Fibroblast of villous mesenchyme (primary cell): ENCODE data around the gene PDIK1L. TPM values are rescaled to one million over a fixed set of nuclear protein-coding genes. Genes with fewer than 3 reads are reported as not detected.
A peak's percentile ranks its signal among the peaks of the same experiment; 100 is the strongest.

Experiments used
- DNase-seq: peaks from one replicate; pipeline ENCODE4 v3.0.0-alpha.2; 2010; ENCODE audit warnings: low read depth
- H3K4me3 ChIP-seq: 2 replicates; pipeline ENCODE4 v1.5.1; 2011; ENCODE audit warnings: low read depth, mild to moderate bottlenecking, low read length
- CTCF ChIP-seq: IDR thresholded peaks from 2 replicates; pipeline ENCODE4 v1.5.1; 2012; ENCODE audit warnings: low read depth, mild to moderate bottlenecking, low read length; ENCODE audit not compliant: insufficient read depth
- total RNA-seq: library from RNA; depleted of rRNA; stranded (reverse); fragments of >200 nt; gene quantifications from 2 replicates; pipeline ENCODE4 v1.2.3, GENCODE V29; 2012

The PDIK1L gene
- total RNA-seq, 1 donor: 2.6 TPM

- no peak overlapping the region for H3K4me3 ChIP-seq
- no peak for DNase-seq
- no peak for TF ChIP-seq CTCF
Observed at GRCh38 chr1:26134466-26134865, 22.8 kb downstream of the PDIK1L start.

GRCh38 chr1:26138974-26139558 is 27.4 kb downstream of the PDIK1L start:
- DNase-seq: no peak
- no peak for TF ChIP-seq CTCF
- no peak overlapping the region for H3K4me3 ChIP-seq

GRCh38 chr1:26142159-26142558 is 30.5 kb downstream of the PDIK1L start:
- H3K4me3 ChIP-seq: no peak overlapping the region
- peak; percentile 20 for TF ChIP-seq CTCF
- DNase-seq: peak; percentile 17

- DNase-seq: peak; percentile 87
- H3K4me3 ChIP-seq: no peak overlapping the region
- TF ChIP-seq CTCF: peak; percentile 77
Observed at GRCh38 chr1:26145041-26145959, 33.7 kb downstream of the PDIK1L start.

- no peak for DNase-seq
- no peak overlapping the region for H3K4me3 ChIP-seq
- no peak for TF ChIP-seq CTCF
Observed at GRCh38 chr1:26145960-26146294, 34.3 kb downstream of the PDIK1L start.

GRCh38 chr1:26148887-26149286 is 37.3 kb downstream of the PDIK1L start:
- TF ChIP-seq CTCF: no peak
- H3K4me3 ChIP-seq: no peak overlapping the region
- no peak for DNase-seq
